HepG2 (cell line): ENCODE measurements around the gene PLCB1. TPM values are rescaled to one million over a fixed set of nuclear protein-coding genes. Genes with fewer than 3 reads are reported as not detected.
A peak's percentile ranks its signal among the peaks of the same experiment; 100 is the strongest.

Experiments used
- ATAC-seq: fragments of 200-7000 bp; cut with Tn5 transposase; 3 replicates; pipeline ENCODE4 v1.9.1; 2020; ENCODE audit warnings: mild to moderate bottlenecking, moderate library complexity
- BruUV-seq: library from RNA; stranded (reverse); fragments of 400-500 nt; replicated peaks from 2 replicates; lab custom pipeline; 2021; lab: Mats Ljungman, UMichigan
- CTCF ChIA-PET: fragments of 300-600 bp; formaldehyde crosslinking; extraction: SDS; loops from one replicate; lab custom pipeline; 2021; ENCODE audit warnings: low total read pairs, inconsistent platforms, low intra/inter-chr PET ratio; lab: Yijun Ruan, JAX
- POLR2A ChIA-PET: fragments of 350-600 bp; sonication (Branson Sonifier 250); formaldehyde crosslinking; loops from one replicate; lab custom pipeline; 2020; ENCODE audit warnings: antibody characterized with exemption, inconsistent platforms; lab: Yijun Ruan, JAX
- DNase-seq: peaks from one replicate; pipeline ENCODE4 v3.0.0-alpha.2; 2015; ENCODE audit warnings: low spot score
- FAIRE-seq: peaks from 3 replicates; lab custom pipeline; 2011; peaks lifted over from hg19 to GRCh38; lab: Jason Lieb, UNC
- H2AFZ ChIP-seq: one replicate; pipeline ENCODE4 v1.6.1; 2011; ENCODE audit warnings: low read length, inconsistent platforms
- H3K27ac ChIP-seq: fragments of 300-600 bp; 3 replicates; pipeline ENCODE4 v1.8.0; 2011; ENCODE audit warnings: mixed run types, mild to moderate bottlenecking, mixed read lengths, low read length, inconsistent platforms; ENCODE audit not compliant: insufficient read depth; ENCODE audit errors: extremely low read length
- H3K27me3 ChIP-seq, 2 experiments: fragments of 200-600 bp in 1 of 2; 2 replicates in 1 of 2; 3 replicates in 1 of 2; pipeline versions ENCODE4 v1.6.0 to v1.8.0; 2011; ENCODE audit warnings: low read length in 2 of 2, mild to moderate bottlenecking in 2 of 2, moderate library complexity in 2 of 2, inconsistent platforms in 1 of 2; ENCODE audit not compliant: insufficient read depth in 2 of 2, control insufficient read depth in 1 of 2
- H3K36me3 ChIP-seq, 2 experiments: fragments of 200-600 bp in 1 of 2; replicated peaks in 1 of 2; 2 replicates in 1 of 2; 3 replicates in 1 of 2; pipeline versions ENCODE4 v1.5.1 to v1.8.0; 2011; ENCODE audit warnings: low read length in 2 of 2, inconsistent platforms in 1 of 2; ENCODE audit not compliant: insufficient read depth in 2 of 2, control insufficient read depth in 1 of 2
- H3K4me1 ChIP-seq: 2 replicates; pipeline ENCODE4 v1.5.1; 2012; ENCODE audit warnings: low read length, inconsistent platforms; ENCODE audit not compliant: insufficient read depth
- H3K4me2 ChIP-seq: 2 replicates; pipeline ENCODE4 v1.6.0; 2011; ENCODE audit warnings: low read depth, low read length, inconsistent platforms
- H3K4me3 ChIP-seq, 3 experiments: fragments of 200-600 bp in 1 of 3; sonication (generic), shearing (Covaris generic) in 1 of 3; replicated peaks in 1 of 3; 2 replicates each; pipeline ENCODE4 v1.5.1; 2011 to 2016; ENCODE audit warnings: low read length in 3 of 3, inconsistent platforms in 2 of 3, low read depth in 2 of 3, mild to moderate bottlenecking in 2 of 3, control low read depth in 1 of 3, mixed read lengths in 1 of 3; ENCODE audit not compliant: insufficient read depth in 1 of 3
- H3K79me2 ChIP-seq: one replicate; pipeline ENCODE4 v1.6.1; 2011; ENCODE audit warnings: low read length, inconsistent platforms; ENCODE audit not compliant: insufficient read depth
- H3K9ac ChIP-seq: 2 replicates; pipeline ENCODE4 v1.6.0; 2011; ENCODE audit warnings: mild to moderate bottlenecking, low read depth, low read length, inconsistent platforms; ENCODE audit not compliant: insufficient read depth
- H3K9me3 ChIP-seq: 2 replicates; pipeline ENCODE4 v1.5.1; 2012; ENCODE audit warnings: mild to moderate bottlenecking, low read length
- H4K20me1 ChIP-seq: 2 replicates; pipeline ENCODE4 v1.6.0; 2011; ENCODE audit warnings: inconsistent platforms, mild to moderate bottlenecking, low read length, moderate library complexity; ENCODE audit not compliant: insufficient read depth
- HNRNPH1 ChIP-seq: fragments of 200-400 bp; formaldehyde crosslinking; optimal IDR thresholded peaks from 2 replicates; pipeline ENCODE3; 2017; ENCODE audit warnings: mild to moderate bottlenecking, low read depth, low read length
- ISX ChIP-seq: sonication (generic); formaldehyde crosslinking; conservative IDR thresholded peaks from 2 replicates; pipeline ENCODE4 v1.5.0; 2020; ENCODE audit warnings: missing genetic modification reagents
- NR1H2 ChIP-seq: sonication (generic); formaldehyde crosslinking; IDR thresholded peaks from 2 replicates; pipeline ENCODE4 v1.8.1; 2022; ENCODE audit warnings: low read depth, missing genetic modification reagents, borderline replicate concordance
- NRL ChIP-seq: sonication (generic); formaldehyde crosslinking; IDR thresholded peaks from 2 replicates; pipeline ENCODE4 v1.5.0; 2020; ENCODE audit warnings: missing genetic modification reagents, mild to moderate bottlenecking, moderate library complexity, borderline replicate concordance
- SP140L ChIP-seq: sonication (generic); formaldehyde crosslinking; IDR thresholded peaks from 2 replicates; pipeline ENCODE4 v1.4.0; 2020; ENCODE audit warnings: missing genetic modification reagents, borderline replicate concordance
- ZFX ChIP-seq: sonication (generic); formaldehyde crosslinking; IDR thresholded peaks from 2 replicates; pipeline ENCODE4 v1.4.0; 2020; ENCODE audit warnings: mild to moderate bottlenecking, low read depth, missing genetic modification reagents, moderate library complexity
- ZNF260 ChIP-seq: sonication (generic); formaldehyde crosslinking; IDR thresholded peaks from 2 replicates; pipeline ENCODE4 v1.4.0; 2020; ENCODE audit warnings: missing genetic modification reagents, low read depth, mild to moderate bottlenecking, borderline replicate concordance
- ZNF343 ChIP-seq: sonication (generic); formaldehyde crosslinking; IDR thresholded peaks from 2 replicates; pipeline ENCODE4 v1.4.0; 2020; ENCODE audit warnings: mild to moderate bottlenecking, missing genetic modification reagents
- ZNF484 ChIP-seq: sonication (generic); formaldehyde crosslinking; IDR thresholded peaks from 2 replicates; pipeline ENCODE4 v1.5.1; 2020; ENCODE audit warnings: mild to moderate bottlenecking, low read depth, missing genetic modification reagents, borderline replicate concordance
- ZNF543 ChIP-seq: sonication (generic); formaldehyde crosslinking; IDR thresholded peaks from 2 replicates; pipeline ENCODE4 v1.4.0; 2020; ENCODE audit warnings: mild to moderate bottlenecking, missing genetic modification reagents
- ZNF660 ChIP-seq: sonication (generic); formaldehyde crosslinking; IDR thresholded peaks from 2 replicates; pipeline ENCODE4 v1.5.1; 2020; ENCODE audit warnings: mild to moderate bottlenecking, low read depth, missing genetic modification reagents, borderline replicate concordance
- ZNF724P ChIP-seq: sonication (generic); formaldehyde crosslinking; IDR thresholded peaks from 2 replicates; pipeline ENCODE4 v1.8.0; 2022; ENCODE audit warnings: missing genetic modification reagents, borderline replicate concordance
- ZNF737 ChIP-seq: sonication (generic); formaldehyde crosslinking; IDR thresholded peaks from 2 replicates; pipeline ENCODE4 v1.5.0; 2020; ENCODE audit warnings: missing genetic modification reagents, mild to moderate bottlenecking, borderline replicate concordance
- ZNF747 ChIP-seq: sonication (generic); formaldehyde crosslinking; IDR thresholded peaks from 2 replicates; pipeline ENCODE4 v1.8.1; 2023; ENCODE audit warnings: missing genetic modification reagents, mild to moderate bottlenecking, borderline replicate concordance
- ZNF761 ChIP-seq: sonication (generic); formaldehyde crosslinking; conservative IDR thresholded peaks from 2 replicates; pipeline ENCODE4 v1.4.0; 2020; ENCODE audit warnings: mild to moderate bottlenecking, missing genetic modification reagents
- in situ Hi-C: cut with HindIII; loops from 2 replicates; pipeline ENCODE4 v1.10.0; 2017; ENCODE audit warnings: low pct_unique_long_range_greater_than_20kb; ENCODE audit not compliant: extremely low pct_ligation_motif_present
- intact Hi-C: fragments of 100-400 bp; cut with micrococcal nuclease; formaldehyde crosslinking; loops from one replicate; pipeline ENCODE4 v1.10.0; 2022; ENCODE audit not compliant: unreplicated experiment
- polyA plus RNA-seq, 8 experiments: library from polyadenylated mRNA; depleted of rRNA in 3 of 8; stranded (reverse) in 7 of 8; unstranded in 1 of 8; fragments of >200 nt; fragmentation: Illumina TruSeq in 4 of 8; extraction: Trizol in 4 of 8; gene quantifications; 2 replicates each; pipeline versions ENCODE4 v1.2.1 to v1.2.3, GENCODE V29; 2011 to 2016; ENCODE audit warnings: low read depth in 4 of 8, missing spikeins in 1 of 8, mixed read lengths in 1 of 8; ENCODE audit not compliant: insufficient read depth in 1 of 8
- total RNA-seq, 5 experiments: library from RNA; depleted of rRNA; stranded (reverse); fragments of >200 nt; fragmentation: Illumina TruSeq; extraction: Trizol; gene quantifications; 2 replicates each; pipeline ENCODE4 v1.2.3, GENCODE V29; 2016; ENCODE audit warnings: low read depth in 1 of 5
- TF ChIP-seq, protein P1 (sequence below): sonication (generic); formaldehyde crosslinking; IDR thresholded peaks from 2 replicates; pipeline ENCODE4 v1.4.0; 2020; ENCODE audit warnings: missing genetic modification reagents
- TF ChIP-seq, protein P2 (sequence below): sonication (generic); formaldehyde crosslinking; IDR thresholded peaks from 2 replicates; pipeline ENCODE4 v1.9.0; 2021; ENCODE audit warnings: missing genetic modification reagents, borderline replicate concordance
- TF ChIP-seq, protein P3 (sequence below): sonication (generic); formaldehyde crosslinking; IDR thresholded peaks from 2 replicates; pipeline ENCODE4 v1.5.0; 2020; ENCODE audit warnings: mild to moderate bottlenecking, missing genetic modification reagents, moderate library complexity

Gene PLCB1
- total and polyA plus RNA-seq, 2 of the 13 experiments (the other 11 are each of a cell fraction or from before 2014, with no cell fraction given): 42.4 to 55.9 TPM

DNA sequence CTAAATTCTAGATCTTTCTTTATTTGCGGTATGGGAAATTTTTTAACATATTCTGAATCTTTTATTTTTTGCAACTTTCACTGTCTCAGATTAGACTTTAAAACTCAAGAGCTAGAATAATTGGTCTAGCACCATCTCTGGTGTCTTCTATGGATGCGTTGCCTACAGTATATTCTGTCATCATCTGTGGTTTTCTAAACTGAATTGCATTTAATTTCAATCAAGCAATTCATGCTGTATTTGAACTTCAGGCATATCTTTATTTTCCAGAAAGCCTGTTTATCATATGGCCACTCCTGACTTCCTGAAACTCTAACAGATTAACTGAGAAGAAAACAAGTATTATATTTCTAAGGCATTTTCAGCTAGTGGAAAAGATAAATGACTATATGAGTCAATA is 281.6 kb downstream of the PLCB1 start (continued):
- TF ChIP-seq ZNF484: no peak
- TF ChIP-seq, all 625 proteins: peak for 0

DNA sequence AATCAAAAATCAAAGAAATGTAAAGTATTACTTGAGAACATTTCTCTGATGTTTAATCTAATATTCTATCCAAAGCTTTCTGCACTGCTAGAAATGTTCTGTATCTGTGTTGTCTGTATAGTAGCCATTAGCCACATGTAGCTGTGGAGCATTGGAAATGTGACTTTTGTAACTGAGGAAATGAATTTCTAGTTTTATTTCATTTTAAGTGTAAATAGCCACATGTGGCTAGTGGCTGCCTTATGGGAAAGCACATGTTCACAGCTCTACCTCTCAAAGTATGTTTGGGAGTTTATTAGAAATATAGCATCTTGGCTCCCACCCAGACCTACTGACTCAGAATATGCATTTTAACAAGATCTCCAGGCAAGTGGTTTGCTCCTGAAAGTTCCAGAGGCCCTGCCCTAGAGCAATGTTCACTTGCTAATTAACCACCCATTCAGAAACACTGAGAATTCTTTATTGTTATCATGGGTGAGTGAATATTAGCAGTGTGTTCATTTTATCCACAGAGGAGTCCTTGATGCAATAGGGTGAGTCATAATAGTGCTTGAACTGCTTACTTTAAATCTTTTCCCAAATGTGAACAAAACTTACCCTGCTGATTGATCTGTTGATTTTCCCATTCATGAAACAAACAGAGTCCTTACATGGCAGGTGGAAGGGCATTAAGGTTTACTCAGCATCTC is 282.7 kb downstream of the PLCB1 start:
- no peak overlapping the region for H3K4me3 ChIP-seq
- in situ Hi-C loops (no loop called here), intact Hi-C loops (loop anchor here (2.0 kb wide), 1 partner anchor 20 kb away; no protein-coding TSS in a partner anchor)
- H3K9me3 ChIP-seq: no peaks in the 10 kb centered on the region
- BruUV-seq: no TSS peak
- ATAC-seq: peak; percentile 89
- CTCF ChIA-PET: no interaction called here
- peak; percentile 81 for DNase-seq
- H3K9ac ChIP-seq: no peak overlapping the region
- H3K4me1 ChIP-seq: peaks cover 20% of the 10 kb centered on the region
- peaks cover 0 to 1% of the 10 kb centered on the region in 2 experiments; a peak in 2 of 5 replicates for H3K36me3 ChIP-seq
- no peak overlapping the region for H3K4me2 ChIP-seq
- no peaks in the 10 kb centered on the region for H3K27me3 ChIP-seq
- POLR2A ChIA-PET: no interaction called here
- no peaks in the 10 kb centered on the region for H4K20me1 ChIP-seq
- H2AFZ ChIP-seq: no peak overlapping the region
- H3K79me2 ChIP-seq: no peaks in the 10 kb centered on the region
- H3K27ac ChIP-seq: peak overlapping the region; percentile 3
- no peak for FAIRE-seq
- no peak for TF ChIP-seq ZNF761 (CRISPR knock-in tag)
- TF ChIP-seq, protein P1, sequence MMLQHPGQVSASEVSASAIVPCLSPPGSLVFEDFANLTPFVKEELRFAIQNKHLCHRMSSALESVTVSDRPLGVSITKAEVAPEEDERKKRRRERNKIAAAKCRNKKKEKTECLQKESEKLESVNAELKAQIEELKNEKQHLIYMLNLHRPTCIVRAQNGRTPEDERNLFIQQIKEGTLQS (CRISPR knock-in tag): 0 out of 2 replicates have a peak, but pooled peaks have one; percentile 30
- TF ChIP-seq ZNF724P (CRISPR knock-in tag): no peak
- TF ChIP-seq, protein P2, sequence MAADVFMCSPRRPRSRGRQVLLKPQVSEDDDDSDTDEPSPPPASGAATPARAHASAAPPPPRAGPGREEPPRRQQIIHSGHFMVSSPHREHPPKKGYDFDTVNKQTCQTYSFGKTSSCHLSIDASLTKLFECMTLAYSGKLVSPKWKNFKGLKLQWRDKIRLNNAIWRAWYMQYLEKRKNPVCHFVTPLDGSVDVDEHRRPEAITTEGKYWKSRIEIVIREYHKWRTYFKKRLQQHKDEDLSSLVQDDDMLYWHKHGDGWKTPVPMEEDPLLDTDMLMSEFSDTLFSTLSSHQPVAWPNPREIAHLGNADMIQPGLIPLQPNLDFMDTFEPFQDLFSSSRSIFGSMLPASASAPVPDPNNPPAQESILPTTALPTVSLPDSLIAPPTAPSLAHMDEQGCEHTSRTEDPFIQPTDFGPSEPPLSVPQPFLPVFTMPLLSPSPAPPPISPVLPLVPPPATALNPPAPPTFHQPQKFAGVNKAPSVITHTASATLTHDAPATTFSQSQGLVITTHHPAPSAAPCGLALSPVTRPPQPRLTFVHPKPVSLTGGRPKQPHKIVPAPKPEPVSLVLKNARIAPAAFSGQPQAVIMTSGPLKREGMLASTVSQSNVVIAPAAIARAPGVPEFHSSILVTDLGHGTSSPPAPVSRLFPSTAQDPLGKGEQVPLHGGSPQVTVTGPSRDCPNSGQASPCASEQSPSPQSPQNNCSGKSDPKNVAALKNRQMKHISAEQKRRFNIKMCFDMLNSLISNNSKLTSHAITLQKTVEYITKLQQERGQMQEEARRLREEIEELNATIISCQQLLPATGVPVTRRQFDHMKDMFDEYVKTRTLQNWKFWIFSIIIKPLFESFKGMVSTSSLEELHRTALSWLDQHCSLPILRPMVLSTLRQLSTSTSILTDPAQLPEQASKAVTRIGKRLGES (CRISPR knock-in tag): no peak
- no peak for TF ChIP-seq ZNF260
- no peak for TF ChIP-seq ZNF543 (CRISPR knock-in tag)
- no peak for TF ChIP-seq ZNF343
- no peak for TF ChIP-seq ZNF737 (CRISPR knock-in tag)
- no peak for TF ChIP-seq ZFX
- no peak for TF ChIP-seq ZNF660 (CRISPR knock-in tag)
- TF ChIP-seq NRL: no peak
- TF ChIP-seq, protein P3, sequence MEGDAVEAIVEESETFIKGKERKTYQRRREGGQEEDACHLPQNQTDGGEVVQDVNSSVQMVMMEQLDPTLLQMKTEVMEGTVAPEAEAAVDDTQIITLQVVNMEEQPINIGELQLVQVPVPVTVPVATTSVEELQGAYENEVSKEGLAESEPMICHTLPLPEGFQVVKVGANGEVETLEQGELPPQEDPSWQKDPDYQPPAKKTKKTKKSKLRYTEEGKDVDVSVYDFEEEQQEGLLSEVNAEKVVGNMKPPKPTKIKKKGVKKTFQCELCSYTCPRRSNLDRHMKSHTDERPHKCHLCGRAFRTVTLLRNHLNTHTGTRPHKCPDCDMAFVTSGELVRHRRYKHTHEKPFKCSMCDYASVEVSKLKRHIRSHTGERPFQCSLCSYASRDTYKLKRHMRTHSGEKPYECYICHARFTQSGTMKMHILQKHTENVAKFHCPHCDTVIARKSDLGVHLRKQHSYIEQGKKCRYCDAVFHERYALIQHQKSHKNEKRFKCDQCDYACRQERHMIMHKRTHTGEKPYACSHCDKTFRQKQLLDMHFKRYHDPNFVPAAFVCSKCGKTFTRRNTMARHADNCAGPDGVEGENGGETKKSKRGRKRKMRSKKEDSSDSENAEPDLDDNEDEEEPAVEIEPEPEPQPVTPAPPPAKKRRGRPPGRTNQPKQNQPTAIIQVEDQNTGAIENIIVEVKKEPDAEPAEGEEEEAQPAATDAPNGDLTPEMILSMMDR (CRISPR knock-in tag): no peak
- TF ChIP-seq NR1H2 (CRISPR knock-in tag): no peak
- no peak for TF ChIP-seq ISX (CRISPR knock-in tag)
- no peak for TF ChIP-seq ZNF747 (CRISPR knock-in tag)
- TF ChIP-seq SP140L: no peak
- TF ChIP-seq HNRNPH1: no peak
